GM19372 (cell line): Measurements from ENCODE around the gene POU3F3.

ENCODE experiments used
- ATAC-seq: cut with Tn5 transposase; IDR thresholded peaks from one replicate; pipeline ENCODE4 v1.9.1; 2021; ENCODE audit warnings: mild to moderate bottlenecking, low read depth, moderate library complexity; ENCODE audit not compliant: unreplicated experiment

Gene POU3F3

DNA sequence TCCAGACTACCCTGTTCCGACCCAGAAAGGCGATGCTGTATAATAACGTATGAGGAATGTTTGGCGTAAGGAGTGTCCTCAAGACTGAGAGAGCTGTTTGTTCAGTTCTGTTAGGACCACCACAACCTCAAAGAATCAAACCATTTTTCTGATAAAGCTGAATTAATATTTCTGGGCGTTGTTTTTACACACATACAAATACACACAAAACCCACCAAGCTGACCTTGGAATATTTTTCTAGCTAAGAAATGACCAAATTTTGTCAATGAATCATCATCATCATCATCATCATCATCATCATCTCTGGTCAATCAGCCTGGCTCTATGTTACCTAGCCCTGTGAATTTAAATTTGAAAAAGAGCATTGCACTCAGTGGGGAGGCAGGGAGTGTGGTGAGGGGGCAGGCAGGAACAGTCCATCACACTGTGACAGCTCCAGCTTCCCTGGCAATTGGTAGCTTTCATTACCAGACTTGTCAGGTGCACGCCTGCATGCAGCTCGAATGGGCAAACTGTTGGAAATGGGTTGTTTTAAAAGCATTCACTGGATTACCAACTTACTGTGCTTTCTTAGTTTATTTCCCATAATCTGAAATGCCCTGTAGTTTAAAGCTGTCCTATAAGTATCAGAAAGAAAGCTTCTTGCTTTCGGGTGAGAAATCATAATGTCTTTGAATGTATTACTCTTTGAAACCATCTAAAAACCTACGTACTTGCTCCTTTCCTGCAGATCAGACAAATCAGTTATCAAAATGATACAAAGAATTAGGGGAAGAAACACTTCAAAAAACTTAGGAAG lies 6.9 kb upstream of the POU3F3 start:
- ATAC-seq: no peak

DNA sequence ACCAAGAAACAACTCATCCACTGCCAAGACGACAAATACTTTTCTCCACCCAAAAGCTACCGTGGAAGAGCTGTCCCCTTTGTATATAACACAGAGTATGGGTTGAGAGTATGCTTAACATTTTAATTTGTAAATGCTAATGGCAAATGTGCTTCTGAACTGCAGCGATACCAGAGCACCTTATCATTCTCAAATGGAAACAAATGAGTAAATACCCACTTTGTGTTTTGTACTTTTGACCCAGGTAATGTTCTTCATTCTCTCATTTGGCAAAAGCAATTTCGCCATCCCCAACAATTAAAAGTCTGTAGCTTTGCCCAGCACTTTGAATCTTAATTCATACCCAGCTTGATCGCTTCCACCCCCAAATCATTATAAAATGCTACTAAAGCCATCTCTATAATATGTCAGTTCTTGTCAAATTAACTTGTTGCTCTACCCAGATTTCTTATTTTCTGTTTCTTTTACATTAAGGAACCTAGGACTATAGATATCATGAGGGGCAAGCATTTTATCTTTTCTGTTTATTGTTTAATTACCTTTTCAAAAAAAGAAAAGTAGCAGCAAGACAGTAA lies 6.2 kb upstream of the POU3F3 start:
- no peak for ATAC-seq

DNA sequence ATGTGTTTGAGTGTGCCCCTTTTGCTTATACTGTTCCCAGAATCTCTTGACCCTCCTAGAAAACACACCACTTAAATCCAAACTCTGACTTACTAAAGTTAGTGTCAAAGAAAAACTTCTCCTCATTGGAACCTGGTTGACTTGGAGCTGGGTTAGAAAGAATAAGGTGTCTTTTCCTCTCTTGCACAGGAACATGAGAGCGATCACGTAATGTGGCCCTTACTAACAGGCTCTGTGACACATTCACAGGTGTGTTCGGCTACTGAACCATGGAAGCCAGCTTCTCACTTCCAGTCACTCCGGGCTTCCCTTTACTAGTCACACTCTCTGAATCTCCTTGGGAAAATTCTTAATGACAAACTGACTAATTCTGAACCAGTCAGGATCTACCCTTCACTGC lies 5.4 kb upstream of the POU3F3 start:
- ATAC-seq: no peak

DNA sequence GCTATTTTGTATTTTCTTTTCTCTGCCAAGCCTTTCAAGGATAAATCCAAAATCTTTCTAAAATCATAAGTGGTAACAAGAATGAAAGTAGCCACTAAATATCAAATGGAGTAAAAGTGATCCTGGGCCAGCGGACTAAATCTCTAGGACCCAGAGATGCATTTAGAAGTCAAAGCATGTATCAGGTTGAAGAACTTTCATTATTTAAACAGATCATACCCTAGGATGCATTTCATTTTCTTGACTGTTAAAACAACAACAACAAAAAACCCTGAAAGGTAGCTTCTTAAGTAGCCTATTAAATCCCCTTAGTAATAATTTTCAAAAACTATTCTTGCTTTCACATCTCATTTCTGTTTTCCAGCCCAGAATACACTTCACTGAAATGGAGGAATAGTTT lies 4.8 kb upstream of the POU3F3 start:
- no peak for ATAC-seq

DNA sequence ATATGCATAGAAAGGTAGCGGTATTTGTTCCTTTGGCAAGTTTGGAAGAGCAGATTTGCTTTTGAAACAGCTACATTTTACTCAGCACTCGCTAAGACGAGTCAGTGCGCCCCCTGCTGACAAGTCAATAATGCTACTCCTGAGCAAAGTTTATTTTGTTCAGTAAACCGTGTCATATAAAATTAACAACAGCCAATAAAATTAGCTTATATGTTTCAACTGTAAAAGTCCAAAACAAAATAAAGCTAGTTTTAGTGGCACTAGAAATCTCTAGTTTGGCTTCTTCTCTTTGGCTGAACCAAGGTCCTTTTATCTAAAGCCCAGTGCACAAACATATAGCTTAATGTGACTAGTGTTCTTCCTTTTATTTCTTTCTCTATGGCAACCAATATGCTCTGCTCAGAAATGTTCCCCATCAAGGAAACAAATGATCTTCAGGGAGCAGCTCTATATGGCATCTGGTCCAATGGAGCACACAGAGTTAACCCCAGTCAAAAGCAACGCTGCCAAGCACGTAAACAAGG lies 4.2 kb upstream of the POU3F3 start:
- ATAC-seq: peak; percentile 32

DNA sequence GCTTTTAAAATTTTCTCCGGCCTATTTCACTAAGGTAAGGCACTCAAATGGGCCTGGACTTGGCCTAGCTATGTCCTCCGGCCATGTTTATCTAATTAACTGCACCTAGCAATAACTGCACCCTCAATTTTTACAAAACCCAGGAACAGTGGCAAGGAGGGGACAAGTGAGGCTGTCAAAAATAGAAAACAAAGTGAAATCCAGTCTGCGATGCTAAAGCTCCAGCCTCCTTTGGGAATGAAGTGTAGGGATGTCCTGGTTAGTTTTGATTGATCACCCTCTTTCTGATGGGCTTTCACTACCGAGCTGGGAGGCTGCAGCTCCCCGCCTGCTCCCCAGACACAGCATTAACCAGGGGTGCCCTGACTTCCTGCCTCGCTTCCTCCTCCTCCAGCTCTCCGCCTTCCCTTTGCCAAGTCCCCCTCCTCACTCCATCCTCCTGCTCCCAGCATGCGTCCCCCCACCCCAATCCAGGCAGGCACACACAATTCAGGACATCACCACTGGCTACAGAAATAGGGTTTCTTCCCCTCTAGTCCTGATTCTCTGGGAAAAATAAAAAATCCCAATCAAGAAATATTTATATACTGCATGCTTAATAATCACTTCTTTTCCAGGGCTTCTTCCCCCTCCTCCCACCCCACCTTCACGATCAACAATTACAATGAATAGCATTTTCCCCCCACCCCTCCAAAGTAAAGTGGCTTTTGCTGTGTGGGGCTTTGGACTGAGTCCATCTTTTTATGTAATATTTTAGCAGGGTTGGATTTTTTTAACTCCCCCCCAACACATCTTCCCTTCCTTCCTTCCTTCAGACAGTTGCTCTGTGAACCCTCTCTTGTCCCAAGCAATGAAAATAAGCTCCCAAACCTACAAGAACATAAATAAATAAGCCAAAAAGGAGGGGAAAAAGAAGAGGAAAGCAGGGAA lies 3.3 kb upstream of the POU3F3 start:
- no peak for ATAC-seq

DNA sequence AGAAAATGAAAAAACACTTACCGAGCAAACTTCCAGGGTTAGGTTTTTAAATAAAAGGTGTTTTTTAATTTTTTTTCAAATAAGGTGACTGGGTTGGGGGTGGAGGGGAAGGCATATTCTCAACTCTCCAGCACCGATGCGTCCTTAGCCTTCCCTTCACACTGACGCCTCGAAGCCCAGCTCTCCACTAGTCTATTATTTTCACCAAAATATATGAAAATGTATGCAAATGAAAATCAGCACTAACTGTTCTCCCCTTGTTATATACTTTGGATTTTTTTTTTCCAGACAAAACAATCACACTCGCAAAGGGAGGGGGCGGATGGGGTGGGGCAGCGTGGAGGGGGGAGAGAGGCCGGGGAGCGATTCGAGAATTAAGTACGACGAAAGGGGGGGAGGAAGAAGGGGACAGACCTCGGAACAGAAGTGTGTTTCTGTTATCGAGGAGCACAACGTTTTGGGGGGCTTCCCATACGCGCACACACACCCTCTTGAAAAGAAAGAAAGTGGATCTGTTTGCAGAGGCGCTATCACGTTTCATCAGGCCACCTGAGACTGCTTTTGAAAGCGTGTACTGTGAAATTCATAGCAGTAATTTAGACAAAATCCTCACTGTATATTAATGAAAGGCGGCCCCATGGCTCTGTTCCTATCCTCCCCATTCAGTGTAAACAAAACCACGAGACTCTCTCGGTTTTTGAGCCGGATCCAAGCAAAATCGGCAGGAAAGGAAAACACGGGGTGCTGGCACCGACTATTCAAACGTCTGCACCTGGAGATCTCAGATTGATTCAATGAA lies 2.4 kb upstream of the POU3F3 start:
- ATAC-seq: no peak

DNA sequence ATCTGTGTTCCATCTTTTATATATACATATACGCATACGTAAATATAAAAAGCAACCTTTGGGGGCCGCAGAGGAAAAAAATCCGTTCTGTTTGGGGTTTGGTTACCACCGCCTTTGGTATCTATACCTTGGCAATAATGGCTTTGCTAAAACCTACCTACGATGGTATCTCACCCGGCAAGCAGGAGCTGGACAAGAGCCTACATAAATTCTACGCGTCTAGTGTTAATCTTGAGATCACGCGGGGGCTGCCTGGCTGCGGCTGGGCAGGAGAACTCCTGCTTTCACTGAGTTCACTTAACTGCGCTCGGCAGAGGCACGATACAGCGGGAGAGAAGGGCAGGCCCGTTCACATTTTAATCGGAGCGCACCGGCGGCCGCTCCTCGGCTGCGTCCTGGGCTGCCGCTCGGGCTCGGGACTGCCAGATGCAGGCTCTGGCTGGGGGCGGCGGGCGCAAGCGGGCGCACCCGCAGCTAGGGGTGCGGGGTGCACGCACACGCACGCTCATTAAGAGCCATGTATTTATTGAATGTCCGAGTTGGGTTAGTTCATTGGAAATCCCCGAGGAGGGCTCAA lies 1.7 kb upstream of the POU3F3 start:
- no peak for ATAC-seq

DNA sequence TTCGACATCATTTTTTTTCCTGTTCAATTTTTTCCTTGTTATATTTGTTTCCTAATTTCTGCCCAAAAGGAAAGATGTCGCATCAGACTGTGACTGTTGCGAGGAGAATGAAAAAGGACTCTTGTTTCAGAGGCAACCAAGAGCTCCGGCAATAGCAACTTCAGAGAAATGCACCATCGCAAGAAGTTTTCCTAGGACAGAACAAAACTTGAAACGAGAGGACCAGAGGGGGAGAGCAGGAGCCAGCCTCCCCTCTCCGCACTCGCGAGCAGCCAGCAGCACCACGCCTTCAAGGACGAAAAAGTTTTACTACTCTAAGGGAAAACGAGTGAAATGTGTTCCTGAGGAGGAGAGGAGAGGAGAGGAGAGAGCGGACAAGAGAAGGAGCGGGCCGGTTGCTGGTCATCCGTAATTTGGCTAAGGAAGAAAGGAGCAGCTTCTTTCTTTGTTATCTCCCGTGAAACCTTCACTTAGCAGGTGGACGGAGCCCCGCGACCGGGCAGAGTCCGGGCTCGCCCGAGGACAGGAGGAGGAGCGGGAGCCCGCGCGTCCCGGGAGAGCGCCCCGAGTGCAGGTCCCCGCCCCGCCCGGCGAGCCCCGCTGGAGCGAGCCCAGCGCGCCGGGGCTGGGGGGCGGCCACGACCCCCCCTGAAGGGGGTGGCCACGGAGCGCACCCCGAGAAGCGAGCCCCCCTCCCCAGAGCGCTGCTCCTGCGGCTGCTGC lies 744 bp downstream of the POU3F3 start:
- ATAC-seq: no peak

DNA sequence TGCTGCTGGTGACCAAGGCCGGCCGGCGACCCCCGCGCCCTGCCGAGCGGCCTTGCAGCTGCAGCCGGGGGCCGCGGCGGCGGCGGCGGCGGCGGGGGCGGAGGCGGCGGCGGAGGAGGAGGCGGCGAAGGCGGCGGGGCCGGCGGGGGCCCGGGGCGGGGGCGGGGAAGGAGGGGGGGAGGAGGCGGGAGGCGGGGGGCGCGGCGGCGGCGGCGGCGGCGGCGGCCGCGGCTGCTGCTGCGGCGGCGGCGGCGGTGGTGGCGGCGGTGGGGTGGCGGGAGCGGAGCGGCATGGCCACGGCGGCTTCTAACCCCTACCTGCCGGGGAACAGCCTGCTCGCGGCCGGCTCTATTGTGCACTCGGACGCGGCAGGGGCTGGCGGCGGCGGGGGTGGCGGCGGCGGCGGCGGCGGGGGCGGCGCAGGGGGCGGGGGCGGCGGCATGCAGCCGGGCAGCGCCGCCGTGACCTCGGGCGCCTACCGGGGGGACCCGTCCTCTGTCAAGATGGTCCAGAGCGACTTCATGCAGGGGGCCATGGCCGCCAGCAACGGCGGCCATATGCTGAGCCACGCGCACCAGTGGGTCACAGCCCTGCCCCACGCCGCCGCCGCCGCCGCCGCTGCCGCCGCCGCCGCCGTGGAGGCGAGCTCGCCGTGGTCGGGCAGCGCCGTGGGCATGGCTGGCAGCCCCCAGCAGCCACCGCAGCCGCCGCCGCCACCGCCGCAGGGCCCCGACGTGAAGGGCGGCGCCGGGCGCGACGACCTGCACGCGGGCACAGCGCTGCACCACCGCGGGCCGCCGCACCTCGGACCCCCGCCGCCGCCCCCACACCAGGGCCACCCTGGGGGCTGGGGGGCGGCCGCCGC lies 1.5 kb downstream of the POU3F3 start:
- no peak for ATAC-seq

DNA sequence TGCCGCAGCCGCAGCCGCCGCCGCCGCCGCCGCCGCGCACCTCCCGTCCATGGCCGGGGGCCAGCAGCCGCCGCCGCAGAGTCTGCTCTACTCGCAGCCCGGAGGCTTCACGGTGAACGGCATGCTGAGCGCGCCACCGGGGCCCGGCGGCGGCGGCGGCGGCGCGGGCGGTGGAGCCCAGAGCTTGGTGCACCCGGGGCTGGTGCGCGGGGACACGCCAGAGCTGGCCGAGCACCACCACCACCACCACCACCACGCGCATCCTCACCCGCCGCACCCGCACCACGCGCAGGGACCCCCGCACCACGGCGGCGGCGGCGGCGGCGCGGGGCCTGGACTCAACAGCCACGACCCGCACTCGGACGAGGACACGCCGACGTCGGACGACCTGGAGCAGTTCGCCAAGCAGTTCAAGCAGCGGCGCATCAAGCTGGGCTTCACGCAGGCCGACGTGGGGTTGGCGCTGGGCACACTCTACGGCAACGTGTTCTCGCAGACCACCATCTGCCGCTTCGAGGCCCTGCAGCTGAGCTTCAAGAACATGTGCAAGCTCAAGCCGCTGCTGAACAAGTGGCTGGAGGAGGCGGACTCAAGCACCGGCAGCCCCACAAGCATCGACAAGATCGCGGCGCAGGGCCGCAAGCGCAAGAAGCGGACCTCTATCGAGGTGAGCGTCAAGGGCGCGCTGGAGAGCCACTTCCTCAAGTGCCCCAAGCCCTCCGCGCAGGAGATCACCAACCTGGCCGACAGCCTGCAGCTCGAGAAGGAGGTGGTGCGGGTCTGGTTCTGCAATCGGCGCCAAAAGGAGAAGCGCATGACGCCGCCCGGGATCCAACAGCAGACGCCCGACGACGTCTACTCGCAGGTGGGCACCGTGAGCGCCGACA lies 2.4 kb downstream of the POU3F3 start:
- ATAC-seq: no peak

DNA sequence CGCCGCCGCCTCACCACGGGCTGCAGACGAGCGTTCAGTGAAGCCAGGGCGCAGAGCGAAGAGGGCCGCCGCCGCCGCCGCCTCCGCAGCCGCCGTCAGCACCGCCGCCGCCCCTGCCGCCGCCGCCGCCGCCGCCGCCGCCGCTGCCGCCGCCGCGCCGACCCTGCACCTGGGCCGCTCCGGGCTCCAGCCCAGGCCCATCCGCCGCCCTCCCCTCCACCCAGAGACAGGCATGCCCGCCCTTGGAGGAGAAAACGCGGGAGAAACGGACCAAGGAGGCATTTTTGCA lies 3.0 kb downstream of the POU3F3 start:
- no peak for ATAC-seq

DNA sequence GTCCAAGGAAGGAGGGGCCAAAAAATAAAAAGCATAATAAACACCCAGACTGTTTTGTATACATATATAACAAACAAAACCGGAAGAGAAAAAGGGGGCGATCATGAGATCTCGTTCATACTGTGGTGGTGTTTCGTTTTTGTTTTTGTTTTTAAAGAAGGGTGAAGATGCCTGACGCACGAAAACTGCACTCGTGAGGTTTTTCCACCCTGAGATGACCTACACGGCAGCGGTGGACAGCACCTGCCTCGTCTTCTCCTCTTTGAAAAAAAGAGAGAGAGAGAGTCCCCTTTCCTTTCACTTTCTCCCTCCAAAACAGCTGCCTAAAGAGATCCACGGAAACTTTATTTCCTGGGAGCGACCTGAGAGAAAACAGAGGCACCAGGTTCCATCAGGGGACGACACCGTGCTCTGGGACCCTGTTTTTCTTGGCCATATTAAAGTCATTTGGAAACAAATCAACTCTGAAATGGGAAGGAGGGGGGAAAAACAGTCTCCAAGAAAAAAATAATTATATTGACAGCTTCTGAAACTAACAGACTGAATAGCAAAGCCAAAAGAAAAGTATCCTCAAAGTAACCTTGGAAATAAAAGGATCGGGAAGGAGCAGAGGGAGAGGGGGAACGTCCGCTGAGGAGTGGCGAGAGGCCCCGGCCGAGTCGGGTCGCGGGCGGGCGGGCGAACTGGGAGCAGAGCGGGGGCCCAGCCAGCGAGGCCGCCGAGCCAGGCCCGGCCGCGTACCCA lies 3.5 kb downstream of the POU3F3 start:
- ATAC-seq: no peak

DNA sequence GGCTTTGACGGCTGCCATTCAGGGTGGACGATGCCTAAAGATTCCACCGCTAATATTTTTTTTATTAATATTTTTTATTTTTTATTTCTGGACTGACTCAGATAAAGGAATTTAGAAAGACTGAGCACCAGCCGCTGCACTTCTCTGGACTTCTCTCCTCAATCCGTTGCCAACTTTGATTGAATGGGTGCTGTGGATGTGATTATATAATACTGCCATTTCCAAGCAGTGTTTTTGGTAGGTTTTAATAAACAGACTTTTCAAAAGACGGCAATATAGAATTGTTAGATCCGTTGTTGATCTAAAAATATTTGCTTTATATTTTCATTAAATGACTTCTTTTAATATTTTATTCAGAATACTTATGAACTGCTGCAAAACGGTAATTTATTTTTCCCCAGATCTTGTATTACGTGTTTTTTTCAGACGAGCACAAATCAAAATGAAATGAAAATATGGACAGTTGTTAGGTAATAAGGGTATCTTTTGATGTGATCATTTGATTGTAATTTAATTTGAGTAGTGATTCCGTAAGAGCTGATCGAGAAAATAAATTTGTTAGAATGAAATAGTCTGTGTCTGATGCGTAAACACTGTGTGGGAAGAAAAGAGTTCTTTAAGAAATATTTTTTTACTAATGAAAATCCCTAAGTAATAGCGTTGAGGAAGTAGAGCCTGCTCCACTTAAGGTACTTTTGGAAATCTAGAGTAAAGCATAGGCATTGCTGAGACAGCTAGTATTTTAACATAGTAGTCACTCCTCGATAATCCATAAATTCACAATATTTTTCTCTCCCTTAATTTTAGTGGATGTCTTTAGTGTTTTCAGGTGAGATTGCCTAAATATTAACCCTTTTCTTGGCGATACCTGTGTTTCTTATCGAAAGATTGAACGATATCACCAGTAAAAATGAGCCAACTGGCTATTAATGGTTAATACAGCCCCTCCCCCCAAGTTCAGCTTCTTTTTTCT lies 4.4 kb downstream of the POU3F3 start:
- ATAC-seq: no peak

DNA sequence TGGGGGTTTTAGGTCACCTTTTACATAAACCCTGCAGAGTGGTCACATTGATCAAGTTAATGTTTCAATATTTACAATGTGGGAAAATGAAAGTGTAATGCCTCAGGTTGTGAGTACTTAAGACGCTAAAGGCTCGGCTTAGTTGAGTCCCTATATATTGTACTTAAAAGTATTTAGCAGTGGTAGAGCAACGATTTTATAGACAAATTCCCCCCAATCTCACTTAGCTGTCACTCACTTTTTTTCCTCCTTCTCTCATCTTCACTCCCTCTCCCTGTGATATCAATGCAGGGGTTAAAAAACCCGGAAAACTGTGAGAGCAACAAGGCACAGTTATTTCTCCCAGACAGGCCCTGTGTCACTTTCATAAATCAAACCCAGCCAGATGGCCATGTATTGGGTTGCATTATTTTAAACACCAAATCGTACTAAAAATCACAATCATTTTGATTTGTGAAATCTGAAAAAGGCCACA lies 5.4 kb downstream of the POU3F3 start:
- no peak for ATAC-seq
